Diencephalon (tissue), 1 donor: ENCODE results near the gene DAPL1. TPM values are rescaled to one million over a fixed set of nuclear protein-coding genes. Genes with fewer than 3 reads are reported as not detected.

ENCODE experiments used
- total RNA-seq: library from RNA; depleted of rRNA; stranded (reverse); fragments of >200 nt; gene quantifications from one replicate; pipeline ENCODE4 v1.2.3, GENCODE V29; 2014

The DAPL1 gene, protein sequence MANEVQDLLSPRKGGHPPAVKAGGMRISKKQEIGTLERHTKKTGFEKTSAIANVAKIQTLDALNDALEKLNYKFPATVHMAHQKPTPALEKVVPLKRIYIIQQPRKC
- not detected for total RNA-seq

GRCh38 chr2:158795195-158795924, at the start of gene DAPL1:
DAPL1 (plus strand) TSS chr2:158795317; CDS start chr2:158795373, 56 bp downstream.

Other genes with a start within 250 kb of the DAPL1 start
- gene TANC1, start 173.3 kb downstream of the DAPL1 start, total RNA-seq = 16.6 TPM